GM15510 (cell line): ENCODE results near the gene OSBPL6.

Source experiments
- POLR2A ChIP-seq: IDR thresholded peaks from 3 replicates; pipeline ENCODE4 v1.6.1; 2011; ENCODE audit warnings: borderline replicate concordance; ENCODE audit not compliant: insufficient read length; ENCODE audit errors: extremely low read depth

OSBPL6 gene

GRCh38 chr2:178250429-178250828 is 56.1 kb downstream of the OSBPL6 start:
- no peak for TF ChIP-seq POLR2A

DNA sequence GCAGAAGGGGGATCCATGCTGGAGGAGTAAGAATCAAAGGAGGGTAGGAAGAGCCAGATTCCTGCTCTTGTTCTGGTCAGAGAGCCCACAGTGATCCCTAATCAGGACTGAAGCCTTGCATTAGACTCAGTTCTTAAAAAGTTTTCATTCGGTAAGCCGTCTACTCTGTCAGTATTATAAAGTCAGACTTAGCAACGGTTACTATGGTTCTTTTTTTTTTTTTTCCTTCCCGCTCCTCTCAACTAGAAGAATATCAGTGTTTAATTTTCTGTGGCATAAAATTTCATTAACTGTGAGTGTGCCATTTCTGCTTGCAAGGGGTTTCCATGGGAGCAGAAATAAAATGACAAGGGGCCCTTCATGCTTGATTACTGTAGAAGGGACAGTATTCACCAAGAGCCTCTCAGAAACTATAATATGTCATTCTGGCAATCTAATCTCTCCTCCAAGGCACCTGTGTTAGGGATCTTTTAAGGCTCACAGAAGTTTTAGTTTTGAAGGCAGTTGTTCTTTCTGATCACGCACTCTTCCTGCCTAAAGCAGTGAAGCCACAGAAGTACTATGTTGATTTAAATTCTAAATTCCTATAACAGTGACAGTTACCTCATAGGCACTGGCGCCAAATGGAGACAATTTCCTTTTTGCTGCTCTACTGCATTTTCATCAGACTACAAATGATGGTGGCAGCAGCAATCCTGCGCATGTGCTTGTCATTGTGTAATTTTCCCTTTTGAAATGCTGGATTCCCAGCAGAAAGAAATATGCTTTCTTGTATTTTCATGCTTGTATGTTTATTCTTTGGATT is 57.0 kb downstream of the OSBPL6 start:
- TF ChIP-seq POLR2A: no peak

GRCh38 chr2:178256382-178257042 is 62.2 kb downstream of the OSBPL6 start:
- no peak for TF ChIP-seq POLR2A

DNA sequence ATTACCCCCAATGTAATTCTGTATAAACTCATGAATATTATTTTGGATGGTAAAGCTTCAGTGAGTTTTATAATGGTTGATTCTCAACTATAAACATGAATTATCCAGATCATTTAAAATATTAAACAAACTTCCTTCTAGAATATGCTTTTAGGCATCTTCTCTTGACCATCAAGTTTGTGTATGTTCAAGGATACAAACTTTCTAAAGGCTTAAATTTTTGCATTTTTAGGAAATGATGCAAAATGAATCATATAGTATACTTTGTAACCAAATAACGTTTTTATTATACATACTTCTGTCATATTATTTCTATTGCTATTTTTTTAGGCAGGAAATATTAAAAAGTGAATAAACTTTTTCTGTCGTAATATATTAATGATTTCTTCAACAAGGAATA is 62.8 kb downstream of the OSBPL6 start:
- TF ChIP-seq POLR2A: no peak

DNA sequence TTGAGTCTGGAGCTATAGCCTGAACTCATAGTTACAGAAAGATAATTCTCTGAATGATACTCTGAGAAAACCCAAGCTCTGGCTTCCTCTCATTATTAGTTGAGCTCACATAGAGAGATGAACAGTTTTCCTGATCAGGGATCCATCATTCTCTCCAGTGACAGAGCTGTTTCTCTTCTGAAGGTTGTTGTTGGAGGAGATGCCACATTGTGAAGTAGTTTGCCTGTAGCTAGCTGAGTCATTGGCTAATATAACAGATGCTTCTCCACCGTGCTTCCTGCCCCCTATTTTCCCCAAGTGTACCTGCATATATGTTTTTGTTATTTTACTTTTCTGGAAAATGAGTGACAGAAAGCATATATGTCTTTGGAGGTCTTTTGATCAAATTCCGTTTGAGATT is 64.6 kb downstream of the OSBPL6 start:
- no peak for TF ChIP-seq POLR2A

DNA sequence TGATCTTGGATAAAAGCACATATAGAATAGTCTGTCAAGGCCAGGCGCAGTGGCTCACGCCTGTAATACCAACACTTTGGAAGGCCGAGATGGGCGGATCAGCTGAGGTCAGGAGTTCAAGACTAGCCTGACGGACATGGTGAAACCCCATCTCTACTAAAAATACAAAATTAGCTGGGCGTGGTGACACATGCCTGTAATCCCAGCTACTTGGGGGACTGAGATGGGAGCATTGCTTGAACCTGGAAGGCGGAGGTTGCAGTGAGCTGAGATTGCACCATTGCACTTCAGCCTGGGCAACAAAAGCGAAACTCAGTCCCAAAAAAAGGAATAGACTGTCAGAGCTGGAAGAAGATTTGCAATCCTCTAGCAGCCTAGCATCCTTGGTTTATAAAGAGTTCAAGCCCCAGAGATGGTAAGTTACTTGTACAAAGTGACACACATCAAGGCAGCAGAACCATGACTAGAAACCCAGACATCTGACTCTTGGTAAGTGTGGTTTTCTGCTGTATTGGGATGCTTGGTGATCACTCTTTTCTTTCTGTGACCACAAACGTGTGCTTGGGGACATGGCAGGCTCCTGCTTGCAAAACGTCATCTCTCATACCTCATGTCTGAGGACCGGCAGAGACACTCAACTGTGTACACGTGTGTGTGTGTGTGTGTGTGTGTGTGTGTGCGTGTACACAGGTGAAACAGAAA is 69.0 kb downstream of the OSBPL6 start:
- TF ChIP-seq POLR2A: no peak

DNA sequence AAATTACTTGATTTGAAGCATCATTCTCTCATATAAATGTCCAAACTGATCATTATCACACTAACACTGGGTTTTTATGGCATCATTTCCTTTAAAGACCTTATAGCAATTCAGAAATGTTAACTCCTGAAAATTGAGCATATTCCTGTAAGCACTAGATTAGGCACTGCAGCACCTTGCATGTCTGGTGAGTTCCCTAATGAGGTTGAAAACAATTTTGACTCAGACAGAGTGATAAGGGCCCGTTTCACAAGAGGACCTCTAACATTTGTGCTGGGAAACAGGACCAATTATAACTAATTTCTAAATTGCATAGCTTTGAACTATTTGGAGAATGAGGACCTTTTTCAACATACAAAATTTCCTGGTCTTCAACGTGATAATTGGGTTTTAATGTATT is 69.9 kb downstream of the OSBPL6 start:
- TF ChIP-seq POLR2A: no peak

DNA sequence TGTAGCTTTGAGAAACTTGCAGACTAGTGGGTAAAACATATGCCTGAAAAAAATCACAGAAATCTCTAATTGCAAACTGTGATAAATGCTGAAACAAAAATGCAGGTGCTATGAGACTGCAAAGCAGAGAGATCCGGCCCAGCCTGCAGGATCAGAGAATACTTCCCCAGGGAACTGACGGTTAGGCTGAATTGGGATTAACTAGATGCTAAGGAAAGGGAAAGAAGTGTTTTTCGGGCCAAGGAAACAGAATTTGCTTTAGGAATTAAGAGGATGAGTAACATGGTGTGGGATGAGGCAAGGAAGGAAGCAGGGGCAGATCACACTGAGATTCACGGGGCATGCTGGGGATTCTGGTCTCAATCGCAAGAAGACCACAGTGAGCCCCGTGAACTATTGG is 71.5 kb downstream of the OSBPL6 start:
- no peak for TF ChIP-seq POLR2A

DNA sequence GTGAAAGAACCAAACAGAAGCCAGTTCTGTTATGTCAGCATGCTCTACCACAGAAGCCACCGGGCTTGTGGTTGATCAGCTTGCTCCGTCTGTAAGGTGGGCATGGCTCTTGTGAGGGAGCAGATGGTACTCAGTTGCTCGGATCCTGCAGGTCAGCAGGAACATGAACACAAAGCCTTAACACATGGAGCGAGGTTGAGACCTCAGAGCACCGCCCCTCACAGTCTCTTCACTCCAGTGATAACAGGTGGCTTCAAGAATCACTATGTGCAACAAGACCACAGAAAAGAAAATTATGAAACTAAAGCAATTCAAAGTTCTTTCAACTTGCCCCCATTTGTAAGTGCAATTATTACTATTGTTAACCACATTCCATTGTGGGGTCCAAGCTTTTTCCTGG is 72.1 kb downstream of the OSBPL6 start:
- no peak for TF ChIP-seq POLR2A

- no peak for TF ChIP-seq POLR2A
These were observed 73.3 kb downstream of the OSBPL6 start for GRCh38 chr2:178267660-178268059.

DNA sequence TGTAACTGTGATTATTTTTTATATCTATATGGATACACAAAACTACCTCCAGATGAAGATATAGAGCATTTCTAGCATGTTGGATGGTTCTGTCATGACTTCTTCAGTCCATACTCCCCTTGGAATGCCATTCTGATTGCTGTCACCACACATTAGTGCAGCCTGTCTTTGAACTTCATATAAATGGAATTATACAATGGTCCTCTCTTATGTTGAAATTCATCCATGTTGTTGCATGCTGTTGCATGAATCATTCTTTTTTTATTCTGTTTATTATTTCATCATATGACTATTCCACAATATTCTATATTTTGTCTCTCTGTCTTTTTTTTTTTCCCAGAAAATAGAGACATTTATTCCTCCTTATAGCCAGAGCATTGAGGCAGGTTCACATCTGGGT is 74.1 kb downstream of the OSBPL6 start:
- no peak for TF ChIP-seq POLR2A

GRCh38 chr2:178269438-178270224 is 75.3 kb downstream of the OSBPL6 start:
- no peak for TF ChIP-seq POLR2A

DNA sequence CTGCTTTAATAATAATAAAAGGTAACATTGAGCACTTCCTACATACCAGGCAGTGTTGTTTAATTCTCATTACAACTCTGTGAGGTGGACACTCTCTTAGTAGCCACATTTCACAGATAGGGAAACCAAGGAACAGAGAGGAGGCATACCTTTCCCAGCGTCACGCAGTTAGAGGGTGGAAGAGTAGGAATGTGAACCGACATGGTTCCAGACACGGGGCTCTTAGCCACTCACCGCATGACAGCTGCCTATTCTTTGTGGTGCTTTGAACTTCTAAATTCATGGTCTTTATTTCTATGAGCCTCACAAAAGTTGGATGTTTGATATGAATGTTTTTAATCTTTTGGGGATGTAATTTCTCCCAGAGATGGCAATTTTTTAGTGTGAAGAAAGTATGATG is 76.0 kb downstream of the OSBPL6 start:
- no peak for TF ChIP-seq POLR2A

DNA sequence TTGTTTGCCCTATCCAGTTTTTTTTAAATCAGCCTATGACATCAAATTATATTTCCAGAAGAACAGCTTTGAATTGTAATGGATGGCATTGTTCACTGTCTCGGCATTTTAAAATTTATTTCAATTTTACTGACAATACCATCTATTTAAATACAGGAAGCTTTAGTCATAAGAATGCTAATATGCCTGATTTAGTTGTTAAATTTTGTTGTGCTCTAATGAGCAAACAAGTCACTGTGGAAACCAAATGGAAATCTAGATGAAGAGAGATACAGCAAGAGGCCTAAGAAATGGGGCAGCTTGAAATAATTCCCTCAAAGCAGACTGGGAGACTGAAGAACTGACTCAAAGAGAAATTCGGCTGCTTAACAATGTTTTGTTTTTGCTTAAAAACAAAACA is 76.8 kb downstream of the OSBPL6 start:
- no peak for TF ChIP-seq POLR2A
